Measurements from ENCODE around the gene CAMK2G. TPM values are rescaled to one million over a fixed set of nuclear protein-coding genes. Genes with fewer than 3 reads are reported as not detected.
A peak's percentile ranks its signal among the peaks of the same experiment; 100 is the strongest.

Gene CAMK2G
- total and polyA plus RNA-seq, 11 donors: 8.0 to 18.6 (median 14.5) TPM

DNA sequence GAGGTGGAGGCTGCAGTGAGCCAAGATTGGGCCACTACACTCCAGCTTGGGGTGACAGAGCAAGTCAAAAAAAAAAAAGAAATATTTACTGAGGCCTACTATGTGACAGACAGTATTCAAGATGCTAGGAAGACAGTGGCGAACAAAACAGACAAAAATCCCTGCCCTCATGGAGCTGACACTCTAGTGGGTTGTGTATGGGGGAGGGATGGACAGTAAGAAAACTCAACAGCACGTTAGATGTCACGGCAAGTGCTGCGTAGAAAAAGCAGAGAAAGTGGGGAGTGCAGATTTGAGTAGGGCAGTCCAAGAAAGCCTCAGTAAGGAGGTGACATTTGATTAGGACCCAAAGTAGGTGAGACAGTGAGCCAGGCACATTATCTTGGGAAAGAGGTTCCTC is 10.1 kb downstream of the CAMK2G start:
- Histone ChIP-seq H3K4me3 (no peak overlapping the region), H3K27me3 (no peaks in the 10 kb centered on the region), H3K9me3 (no peaks in the 10 kb centered on the region), H3K27ac (peak overlapping the region in 1 of 12 donors; percentile 92), H3K36me3 (peaks cover 0 to 43% (median 18%) of the 10 kb centered on the region in 9 donors), H3K4me1 (peaks cover 3 to 72% (median 30%) of the 10 kb centered on the region in 12 donors)
- intact Hi-C loops (cut with DNase I): no loop called here
- TF ChIP-seq POLR2A (IDR thresholded peaks at IDR 0.05): no peak
- TF ChIP-seq, protein P1, sequence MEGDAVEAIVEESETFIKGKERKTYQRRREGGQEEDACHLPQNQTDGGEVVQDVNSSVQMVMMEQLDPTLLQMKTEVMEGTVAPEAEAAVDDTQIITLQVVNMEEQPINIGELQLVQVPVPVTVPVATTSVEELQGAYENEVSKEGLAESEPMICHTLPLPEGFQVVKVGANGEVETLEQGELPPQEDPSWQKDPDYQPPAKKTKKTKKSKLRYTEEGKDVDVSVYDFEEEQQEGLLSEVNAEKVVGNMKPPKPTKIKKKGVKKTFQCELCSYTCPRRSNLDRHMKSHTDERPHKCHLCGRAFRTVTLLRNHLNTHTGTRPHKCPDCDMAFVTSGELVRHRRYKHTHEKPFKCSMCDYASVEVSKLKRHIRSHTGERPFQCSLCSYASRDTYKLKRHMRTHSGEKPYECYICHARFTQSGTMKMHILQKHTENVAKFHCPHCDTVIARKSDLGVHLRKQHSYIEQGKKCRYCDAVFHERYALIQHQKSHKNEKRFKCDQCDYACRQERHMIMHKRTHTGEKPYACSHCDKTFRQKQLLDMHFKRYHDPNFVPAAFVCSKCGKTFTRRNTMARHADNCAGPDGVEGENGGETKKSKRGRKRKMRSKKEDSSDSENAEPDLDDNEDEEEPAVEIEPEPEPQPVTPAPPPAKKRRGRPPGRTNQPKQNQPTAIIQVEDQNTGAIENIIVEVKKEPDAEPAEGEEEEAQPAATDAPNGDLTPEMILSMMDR (IDR thresholded peaks at IDR 0.05): no peak
- ATAC-seq: no peak
- WGBS, 4 donors: 93 to 96% (median 96%) methylated on average over 4 of the region's 4 CpGs
- no peak for DNase-seq

DNA sequence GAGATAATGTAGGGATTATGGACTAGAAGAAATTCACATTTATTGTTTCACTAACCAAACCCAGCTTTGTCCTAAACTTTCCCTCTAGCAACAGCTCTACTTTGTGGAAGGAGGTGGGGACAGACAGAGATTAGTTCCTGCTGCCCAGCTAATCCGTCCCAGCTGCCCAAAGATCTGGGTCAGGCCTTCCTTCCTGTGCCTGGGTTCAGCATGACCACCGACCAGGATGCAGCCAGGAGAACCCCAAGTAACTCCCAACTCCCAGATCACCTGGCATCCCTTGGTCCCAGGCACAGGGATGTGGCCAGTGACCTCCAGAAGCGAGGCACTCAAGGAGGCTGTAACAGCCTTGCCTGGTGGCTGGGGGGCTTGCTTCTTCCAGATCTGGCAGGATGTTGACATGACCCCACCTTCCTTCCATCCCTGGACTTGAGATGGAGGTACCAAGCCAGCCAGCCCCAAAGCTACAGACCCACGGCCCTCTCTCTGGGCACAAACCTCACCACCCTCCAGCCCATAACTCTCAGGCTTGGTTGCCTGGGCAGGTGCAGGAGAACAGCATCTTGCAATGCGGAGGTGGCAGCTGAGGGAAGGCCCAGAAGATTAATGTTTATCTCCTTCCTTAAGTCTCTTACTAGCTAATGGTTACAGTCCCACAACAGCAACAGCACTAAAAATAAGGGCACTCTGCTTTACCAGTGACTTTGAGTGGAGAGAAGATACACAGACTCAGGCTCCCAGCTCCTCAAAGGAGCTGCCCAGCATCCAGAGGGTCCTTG is 11.1 kb downstream of the CAMK2G start:
- H3K9me3 ChIP-seq: no peaks in the 10 kb centered on the region
- intact Hi-C loops (cut with DNase I): no loop called here
- TF ChIP-seq, protein P1 (IDR thresholded peaks at IDR 0.05): no peak
- TF ChIP-seq POLR2A (IDR thresholded peaks at IDR 0.05): no peak
- H3K36me3 ChIP-seq: peaks cover 0 to 43% (median 23%) of the 10 kb centered on the region in 9 donors
- ATAC-seq (no peak), DNase-seq (no peak)
- H3K4me1 ChIP-seq: peaks cover 3 to 70% (median 28%) of the 10 kb centered on the region in 12 donors
- H3K27ac ChIP-seq: peak overlapping the region in 1 of 12 donors; percentile 35
- H3K27me3 ChIP-seq: no peaks in the 10 kb centered on the region
- 67 to 83% (median 74%) methylated on average over 4 to 5 of the region's 5 CpGs for WGBS, 4 donors
- H3K4me3 ChIP-seq: no peak overlapping the region

DNA sequence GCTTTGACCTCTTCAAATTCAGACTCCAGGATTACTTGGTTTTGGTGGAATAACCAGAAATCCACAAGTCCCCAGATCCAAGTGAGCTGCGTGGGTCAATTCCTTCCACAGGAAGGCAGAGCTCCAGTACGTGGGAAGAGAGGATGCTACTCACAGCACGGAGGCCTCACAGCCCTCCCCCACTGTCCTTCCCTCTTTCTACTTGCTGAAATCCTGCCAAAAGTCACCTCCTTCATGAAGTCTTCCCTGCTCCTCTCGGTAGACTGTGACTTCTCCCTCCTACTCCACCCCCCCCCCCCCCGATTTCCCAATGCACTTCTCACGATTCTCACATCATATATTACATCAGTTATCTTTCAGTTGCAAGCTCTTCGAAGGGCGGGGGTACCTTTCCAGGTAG is 12.3 kb downstream of the CAMK2G start:
- Histone ChIP-seq H3K36me3 (peaks cover 0 to 47% (median 27%) of the 10 kb centered on the region in 9 donors), H3K4me1 (peaks cover 0 to 58% (median 19%) of the 10 kb centered on the region in 12 donors)
- no peak for ATAC-seq

More for the DNA sequence above, 12.3 kb downstream of the CAMK2G start:
- 73 to 87% (median 77%) methylated on average over 8 of the region's 8 CpGs for WGBS, 4 donors
- no peaks in the 10 kb centered on the region for H3K9me3 ChIP-seq
- no peaks in the 10 kb centered on the region for H3K27me3 ChIP-seq
- no peak overlapping the region for H3K27ac ChIP-seq
- DNase-seq: no peak
- intact Hi-C loops (cut with DNase I): no loop called here
- no peak overlapping the region for H3K4me3 ChIP-seq
- TF ChIP-seq POLR2A (IDR thresholded peaks at IDR 0.05): no peak
- TF ChIP-seq, protein P1 (IDR thresholded peaks at IDR 0.05): no peak

All from heart left ventricle (tissue), 16 donors.